Measurements from ENCODE around the gene TIMM44.

TIMM44 gene

DNA sequence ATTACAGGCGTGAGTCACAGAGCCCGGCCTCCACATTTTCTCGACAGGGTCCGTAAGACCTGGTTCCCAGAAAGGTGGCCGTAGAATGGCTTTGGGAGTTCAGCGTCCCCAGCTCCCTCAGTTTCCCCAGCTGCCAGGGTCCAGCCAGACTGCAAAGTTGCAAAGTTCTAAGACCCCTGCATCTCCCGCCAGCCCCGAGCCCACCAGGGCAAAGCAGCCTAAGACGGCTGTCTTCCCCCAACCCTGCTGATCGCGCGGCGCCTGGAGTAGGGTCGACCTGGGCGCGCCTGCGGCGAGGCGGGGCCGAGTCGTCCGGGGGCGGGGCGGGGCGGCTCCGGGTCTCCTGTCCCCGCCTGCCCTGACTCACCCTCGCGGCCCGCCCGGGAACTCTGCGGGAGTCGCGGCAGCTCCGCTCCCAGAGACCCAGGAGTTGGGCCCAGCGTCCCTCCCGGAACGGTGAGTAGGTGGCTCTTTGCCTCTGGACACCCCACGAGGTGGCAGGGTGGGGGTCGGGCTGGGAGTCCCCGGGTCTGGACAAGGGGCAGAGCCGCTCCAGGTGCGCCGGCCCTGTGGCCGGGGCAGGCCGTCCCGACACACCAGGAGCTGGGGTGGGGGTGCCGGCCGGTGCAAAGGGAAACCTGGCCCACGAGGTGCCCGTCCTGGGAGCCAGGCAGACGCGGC, 55.2 kb downstream of the TIMM44 start, which contains the start of gene LRRC8E:
LRRC8E (plus strand) TSS at position 366 of the 681 bp plus-strand sequence. CDS start 7,094 bp downstream, outside the sequence.
- in situ Hi-C loops (cut with MboI; ENCODE audit: low pct_unique_long_range_greater_than_20kb, low sequenced_read_pairs): no loop called here
- DNase-seq: no peak

DNA sequence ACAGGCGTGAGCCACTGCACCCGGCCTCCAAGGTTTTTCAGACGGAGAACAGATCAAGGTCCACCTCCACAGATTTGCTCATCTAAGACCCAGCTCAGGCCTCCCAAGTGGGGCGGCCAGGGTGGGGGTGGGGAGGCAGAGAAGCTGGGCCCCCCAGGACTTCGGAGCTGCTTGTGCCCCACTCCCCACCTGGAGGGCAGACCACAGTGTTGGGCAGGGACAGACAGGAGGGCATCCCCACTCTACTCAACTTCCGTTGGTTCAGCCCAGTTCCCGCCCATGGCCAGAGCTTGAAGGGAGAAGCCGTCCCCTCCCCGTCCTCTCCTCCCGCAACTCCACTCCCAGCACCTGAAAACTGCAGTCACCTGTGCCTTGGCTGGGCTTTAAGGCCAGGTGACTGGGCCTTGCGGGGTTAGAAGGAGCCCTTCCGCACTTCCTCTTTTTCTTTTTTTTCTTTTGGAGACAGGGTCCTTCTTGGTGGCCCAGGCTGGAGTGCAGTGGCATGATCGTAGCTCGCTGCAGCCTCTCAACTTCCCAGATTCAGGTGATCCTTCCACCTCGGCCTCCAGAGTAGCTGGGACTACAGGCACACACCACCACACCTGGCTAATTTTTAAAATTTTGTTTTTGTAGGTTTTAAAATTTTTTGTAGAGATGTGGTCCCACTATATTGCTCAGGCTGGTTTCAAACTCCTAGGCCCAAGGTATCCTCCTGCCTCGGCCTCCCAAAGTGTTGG, 55.9 kb downstream of the TIMM44 start:
- no peak for DNase-seq
- in situ Hi-C loops (cut with MboI; ENCODE audit: low pct_unique_long_range_greater_than_20kb, low sequenced_read_pairs): no loop called here

DNA sequence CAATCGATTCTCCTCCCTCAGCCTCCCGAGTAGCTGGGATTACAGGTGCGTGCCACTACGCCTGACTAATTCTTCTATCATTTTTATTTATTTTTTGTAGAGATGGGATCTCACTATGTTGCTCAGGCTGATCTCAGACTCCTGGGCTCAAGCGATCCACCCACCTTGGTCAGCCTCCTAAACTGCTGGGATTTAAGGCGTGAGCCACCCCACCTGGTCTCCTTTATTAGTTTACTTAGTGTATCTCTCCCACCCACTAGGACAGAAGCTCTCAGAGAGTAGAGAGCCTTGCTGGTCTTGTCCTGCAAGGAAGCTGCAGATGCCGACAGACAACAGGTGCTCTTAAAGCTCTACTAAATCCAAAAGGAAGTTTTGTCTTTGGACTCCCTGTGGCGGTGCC, 57.6 kb downstream of the TIMM44 start:
- DNase-seq: no peak
- in situ Hi-C loops (cut with MboI; ENCODE audit: low pct_unique_long_range_greater_than_20kb, low sequenced_read_pairs): no loop called here

DNA sequence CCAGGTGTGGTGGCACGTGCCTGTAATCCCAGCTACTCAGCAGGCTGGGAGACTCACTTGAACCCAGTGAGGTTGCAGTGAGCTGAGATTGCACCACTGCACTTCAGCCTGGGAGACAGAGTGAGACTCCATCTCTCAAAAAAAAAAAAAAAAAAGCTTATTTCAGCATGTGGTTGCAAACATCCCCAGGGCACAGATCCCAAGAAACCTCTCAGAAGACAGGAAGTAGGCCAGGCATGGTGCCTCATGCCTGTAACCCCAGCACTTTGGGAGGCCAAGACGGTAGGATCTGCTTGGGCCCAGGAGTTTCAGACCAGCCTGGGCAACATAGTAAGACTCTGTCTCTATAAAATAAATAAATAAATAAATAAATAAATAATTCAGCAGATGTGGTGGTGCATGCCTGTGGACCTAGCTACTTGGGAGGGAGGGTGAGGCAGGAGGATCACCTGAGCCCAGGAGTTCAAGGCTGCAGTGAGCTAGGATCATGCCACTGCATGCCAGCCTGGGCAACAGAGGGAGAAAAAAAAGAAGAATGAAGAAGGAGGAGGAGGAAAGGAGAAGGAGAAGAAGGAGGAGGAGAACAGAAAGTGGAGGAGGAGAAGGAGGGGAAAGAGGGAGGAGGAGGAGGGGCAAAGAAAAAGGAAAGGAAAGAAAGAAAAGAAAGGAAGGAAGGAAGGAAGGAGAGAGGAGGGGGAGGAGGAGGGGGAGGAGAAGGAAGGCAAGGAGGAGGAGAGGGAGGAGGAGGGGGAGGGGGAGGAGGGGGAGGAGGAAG, 59.5 kb downstream of the TIMM44 start:
- no peak for DNase-seq
- in situ Hi-C loops (cut with MboI; ENCODE audit: low pct_unique_long_range_greater_than_20kb, low sequenced_read_pairs): no loop called here

DNA sequence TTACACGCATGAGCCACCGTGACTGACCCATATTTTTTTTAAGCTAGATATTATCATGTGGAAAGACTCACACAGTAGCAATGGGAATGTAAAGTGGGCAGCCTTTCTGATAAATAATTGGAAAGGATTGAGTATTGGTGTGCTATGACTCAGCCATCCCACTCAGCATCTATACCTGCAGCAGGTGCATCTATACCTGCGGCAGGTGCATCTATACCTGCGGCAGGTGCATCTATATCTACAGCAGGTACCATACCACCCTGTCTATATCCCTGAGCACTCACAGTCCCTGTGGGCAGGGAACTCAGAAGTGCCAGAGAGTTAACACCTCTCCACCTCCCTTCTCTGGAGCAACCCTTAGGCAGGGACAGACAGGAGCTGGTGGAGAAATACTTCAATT, 60.4 kb downstream of the TIMM44 start:
- in situ Hi-C loops (cut with MboI; ENCODE audit: low pct_unique_long_range_greater_than_20kb, low sequenced_read_pairs): no loop called here
- no peak for DNase-seq

DNA sequence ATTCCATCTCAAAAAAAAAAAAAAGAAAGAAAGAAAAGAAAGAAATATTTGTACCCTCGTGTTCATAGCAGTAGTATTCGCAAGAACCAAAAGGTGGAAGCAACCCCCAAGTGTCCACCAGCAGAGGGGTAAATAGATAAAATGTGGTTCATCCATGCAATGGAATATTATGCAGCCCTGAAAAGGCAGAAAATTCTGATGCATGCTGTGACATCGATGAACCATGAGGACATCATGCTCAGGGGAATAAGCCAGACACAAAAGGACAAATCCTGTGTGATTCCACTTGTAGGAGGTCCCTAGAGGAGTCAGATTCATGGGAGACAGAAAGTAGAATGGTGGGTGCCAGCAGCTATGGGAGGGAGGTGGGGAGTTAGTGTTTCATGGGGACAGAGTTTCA, 61.6 kb downstream of the TIMM44 start:
- in situ Hi-C loops (cut with MboI; ENCODE audit: low pct_unique_long_range_greater_than_20kb, low sequenced_read_pairs): no loop called here
- no peak for DNase-seq

DNA sequence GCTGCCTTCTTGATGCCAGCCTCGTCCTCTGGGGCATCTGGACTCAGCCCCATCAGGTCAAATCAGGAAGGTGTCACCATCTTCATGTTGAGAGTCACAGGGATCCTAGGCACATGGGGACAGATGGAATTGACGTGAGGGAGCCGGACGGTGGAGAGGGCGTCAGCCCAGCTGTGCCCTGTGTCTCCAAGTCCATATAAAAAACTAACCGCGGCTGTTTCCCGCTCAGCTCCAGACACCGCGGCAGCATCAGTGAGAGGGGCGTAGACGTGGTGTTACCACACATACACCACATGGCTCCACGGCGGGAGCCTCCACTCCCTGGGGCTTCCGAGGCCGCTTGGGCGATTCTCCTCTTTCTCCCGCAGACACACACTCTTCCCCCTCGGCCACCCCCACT, 63.6 kb downstream of the TIMM44 start:
- in situ Hi-C loops (cut with MboI; ENCODE audit: low pct_unique_long_range_greater_than_20kb, low sequenced_read_pairs): no loop called here
- no peak for DNase-seq

DNA sequence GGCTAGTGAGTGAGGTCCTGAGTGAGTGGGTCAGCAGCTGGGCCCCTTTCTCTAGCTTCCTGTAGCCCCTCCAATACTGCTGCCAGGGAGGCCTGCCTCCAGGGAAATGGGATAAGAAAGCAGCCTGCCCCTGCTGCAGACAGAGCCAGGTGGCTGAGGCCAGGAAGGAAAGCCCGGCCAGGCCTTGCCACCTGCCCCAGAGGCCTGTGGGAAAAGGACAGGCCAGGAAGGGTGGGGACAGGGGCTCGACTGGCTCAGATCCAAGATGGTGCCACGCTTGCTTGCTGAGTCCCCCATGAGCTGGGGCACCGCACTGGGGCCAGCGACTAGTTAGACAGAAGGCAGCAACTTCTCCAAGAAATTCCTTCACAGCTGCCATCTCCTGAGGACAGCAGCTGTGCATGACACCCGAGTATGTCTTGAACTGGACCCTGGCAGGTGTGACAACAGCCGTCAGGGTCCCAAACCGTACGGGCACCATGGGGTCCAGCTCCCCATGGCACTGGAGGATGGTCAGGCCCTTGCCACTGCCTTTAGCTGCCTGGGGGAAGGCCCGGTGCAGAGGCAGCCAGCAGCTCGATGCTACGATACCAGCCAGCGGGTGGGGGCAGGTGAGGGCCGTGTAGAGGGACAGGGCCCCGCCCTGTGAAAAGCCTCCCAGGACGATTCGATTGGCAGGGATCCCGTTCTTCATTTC, 64.2 kb downstream of the TIMM44 start:
- in situ Hi-C loops (cut with MboI; ENCODE audit: low pct_unique_long_range_greater_than_20kb, low sequenced_read_pairs): no loop called here
- no peak for DNase-seq

DNA sequence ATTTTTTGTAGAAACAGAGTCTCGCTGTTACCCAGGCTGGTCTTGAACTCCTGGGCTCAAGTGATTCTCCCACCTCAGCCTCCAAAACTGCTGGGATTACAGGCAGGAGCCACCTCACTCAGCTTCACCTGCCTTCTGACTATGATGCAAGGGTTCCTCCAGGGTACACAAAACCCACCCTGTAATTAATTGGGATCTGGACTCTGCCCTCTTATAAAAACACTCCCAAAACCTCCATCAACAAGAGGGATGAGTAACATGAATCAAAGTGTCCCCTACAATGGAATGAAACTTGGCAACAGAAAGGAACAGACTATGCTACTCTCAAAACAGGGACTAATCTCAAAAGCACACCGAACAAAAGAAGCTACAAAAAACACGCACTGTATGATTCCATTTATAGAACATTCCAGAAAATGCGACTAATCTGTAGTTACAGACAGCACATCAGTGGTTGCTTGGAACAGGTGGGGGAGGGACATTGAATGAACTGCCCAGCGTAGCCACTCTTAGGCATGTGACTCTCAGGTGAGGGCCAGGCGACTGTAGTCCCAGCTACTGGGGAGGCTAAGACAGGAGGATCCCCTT, 66.1 kb downstream of the TIMM44 start:
- in situ Hi-C loops (cut with MboI; ENCODE audit: low pct_unique_long_range_greater_than_20kb, low sequenced_read_pairs): no loop called here
- no peak for DNase-seq

Data from KBM-7 (cell line).